ENCODE measurements around the gene APLP2.

Gene APLP2

GRCh38 chr11:130112071-130112830, 42.6 kb downstream of the APLP2 start (continued):
- TF ChIP-seq CREB5 (CRISPR knock-in tag; IDR thresholded peaks at IDR 0.05; ENCODE audit: low read depth), result no peak

- ATAC-seq, result no peak
- TF ChIP-seq CSRNP3 (CRISPR knock-in tag; IDR thresholded peaks at IDR 0.05) (no peak), ZNF565 (CRISPR knock-in tag; conservative IDR thresholded peaks at IDR 0.05; ENCODE audit: low read depth) (no peak), BACH2 (CRISPR knock-in tag; IDR thresholded peaks at IDR 0.05; ENCODE audit: borderline replicate concordance) (no peak), SNAI2 (CRISPR knock-in tag; IDR thresholded peaks at IDR 0.05) (no peak), CREB5 (CRISPR knock-in tag; IDR thresholded peaks at IDR 0.05; ENCODE audit: low read depth) (no peak), RARB (CRISPR knock-in tag; IDR thresholded peaks at IDR 0.05) (no peak)
These were observed 44.6 kb downstream of the APLP2 start for GRCh38 chr11:130114281-130114680.

DNA sequence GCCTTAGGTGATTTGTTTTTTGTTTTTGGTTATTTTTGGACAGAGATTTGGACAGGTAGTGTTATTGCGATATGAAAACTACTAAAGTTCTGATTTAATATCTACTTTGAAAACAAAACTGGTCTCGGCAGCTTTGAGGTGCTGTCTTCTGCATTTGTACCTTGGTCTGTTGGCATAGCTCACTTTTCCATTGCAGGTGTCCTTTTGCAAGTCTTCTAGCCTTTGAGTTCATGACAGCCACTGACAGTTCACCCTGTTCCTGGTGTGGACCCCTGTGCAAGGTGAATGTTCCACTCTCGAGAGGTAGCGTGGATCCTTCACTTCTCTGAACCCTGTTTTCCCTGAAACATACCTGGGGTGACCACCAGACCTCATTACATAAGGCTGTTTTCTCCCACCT, 45.0 kb downstream of the APLP2 start:
- TF ChIP-seq ZC3H10 (CRISPR knock-in tag; IDR thresholded peaks at IDR 0.05) (no peak), ARNTL (CRISPR knock-in tag; IDR thresholded peaks at IDR 0.05; ENCODE audit: borderline replicate concordance, low read depth) (no peak), CSRNP3 (CRISPR knock-in tag; IDR thresholded peaks at IDR 0.05) (no peak), BACH2 (CRISPR knock-in tag; IDR thresholded peaks at IDR 0.05; ENCODE audit: borderline replicate concordance) (no peak), TOX (CRISPR knock-in tag; IDR thresholded peaks at IDR 0.05; ENCODE audit: borderline replicate concordance) (no peak), ISL1 (CRISPR knock-in tag; IDR thresholded peaks at IDR 0.05) (no peak), ESRRG (CRISPR knock-in tag; IDR thresholded peaks at IDR 0.05) (no peak), TCF4 (CRISPR knock-in tag; IDR thresholded peaks at IDR 0.05; ENCODE audit: borderline replicate concordance) (no peak), ZNF70 (CRISPR knock-in tag; IDR thresholded peaks at IDR 0.05) (no peak), ZFP30 (CRISPR knock-in tag; IDR thresholded peaks at IDR 0.05) (no peak), RARB (CRISPR knock-in tag; IDR thresholded peaks at IDR 0.05) (no peak)
- TF ChIP-seq, protein P1, sequence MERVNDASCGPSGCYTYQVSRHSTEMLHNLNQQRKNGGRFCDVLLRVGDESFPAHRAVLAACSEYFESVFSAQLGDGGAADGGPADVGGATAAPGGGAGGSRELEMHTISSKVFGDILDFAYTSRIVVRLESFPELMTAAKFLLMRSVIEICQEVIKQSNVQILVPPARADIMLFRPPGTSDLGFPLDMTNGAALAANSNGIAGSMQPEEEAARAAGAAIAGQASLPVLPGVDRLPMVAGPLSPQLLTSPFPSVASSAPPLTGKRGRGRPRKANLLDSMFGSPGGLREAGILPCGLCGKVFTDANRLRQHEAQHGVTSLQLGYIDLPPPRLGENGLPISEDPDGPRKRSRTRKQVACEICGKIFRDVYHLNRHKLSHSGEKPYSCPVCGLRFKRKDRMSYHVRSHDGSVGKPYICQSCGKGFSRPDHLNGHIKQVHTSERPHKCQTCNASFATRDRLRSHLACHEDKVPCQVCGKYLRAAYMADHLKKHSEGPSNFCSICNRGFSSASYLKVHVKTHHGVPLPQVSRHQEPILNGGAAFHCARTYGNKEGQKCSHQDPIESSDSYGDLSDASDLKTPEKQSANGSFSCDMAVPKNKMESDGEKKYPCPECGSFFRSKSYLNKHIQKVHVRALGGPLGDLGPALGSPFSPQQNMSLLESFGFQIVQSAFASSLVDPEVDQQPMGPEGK (CRISPR knock-in tag; IDR thresholded peaks at IDR 0.05; ENCODE audit: borderline replicate concordance), result no peak
- no peak for ATAC-seq

- ATAC-seq, result no peak
- TF ChIP-seq ZNF565 (CRISPR knock-in tag; conservative IDR thresholded peaks at IDR 0.05; ENCODE audit: low read depth) (no peak), TCF4 (CRISPR knock-in tag; IDR thresholded peaks at IDR 0.05; ENCODE audit: borderline replicate concordance) (no peak)
These were observed 45.5 kb downstream of the APLP2 start for GRCh38 chr11:130115218-130115617.

- TF ChIP-seq ZC3H10 (CRISPR knock-in tag; IDR thresholded peaks at IDR 0.05) (no peak), ZFP3 (CRISPR knock-in tag; IDR thresholded peaks at IDR 0.05) (no peak), ARNTL (CRISPR knock-in tag; IDR thresholded peaks at IDR 0.05; ENCODE audit: borderline replicate concordance, low read depth) (no peak)
- ATAC-seq, result no peak
These were observed 48.5 kb downstream of the APLP2 start for GRCh38 chr11:130118165-130118564.

Data from SK-N-SH treated with all-trans-retinoic acid at 6 μM for 48 hours (cell line).